ENCODE measurements around the gene ZNF516. TPM values are rescaled to one million over a fixed set of nuclear protein-coding genes. Genes with fewer than 3 reads are reported as not detected.

The ZNF516 gene
- total RNA-seq, 2 donors from 2014 or later = 10.8 to 21.1 TPM

DNA sequence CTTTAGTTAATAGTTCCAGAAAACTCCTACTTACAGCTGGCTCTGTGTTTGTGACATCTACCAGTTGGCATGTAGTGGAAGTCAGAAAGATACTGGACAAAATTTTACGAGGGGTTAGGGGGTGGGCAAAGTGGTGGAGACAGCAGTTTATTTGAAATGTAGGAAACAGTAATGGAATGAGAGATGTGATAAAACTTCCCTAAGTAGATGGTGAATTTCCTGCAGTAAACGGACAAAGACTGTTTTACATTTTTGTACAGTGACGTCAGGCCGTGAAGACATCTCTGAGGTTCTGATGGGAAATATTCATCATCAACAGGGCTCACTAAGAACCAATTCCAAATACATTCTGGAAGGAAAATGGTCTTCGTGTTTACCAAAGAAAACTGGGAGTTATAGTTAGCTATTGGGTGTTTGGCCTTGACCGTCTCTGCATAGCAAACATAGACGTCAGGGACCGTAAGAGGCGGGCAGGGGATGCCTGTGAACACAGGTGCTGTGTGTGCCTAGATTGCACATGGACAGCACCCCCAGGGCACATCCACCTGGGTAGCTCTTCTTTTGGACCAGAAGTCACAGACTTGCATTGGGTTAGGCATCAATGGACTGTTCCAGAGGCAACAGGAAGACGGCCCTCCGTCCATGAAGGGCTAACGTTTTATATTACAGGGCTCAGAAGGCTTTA lies 131.5 kb downstream of the ZNF516 start:
- ATAC-seq = no peak
- Mint-ChIP-seq H3K27me3 (no peaks in the 10 kb centered on the region), H3K9me3 (no peaks in the 10 kb centered on the region), H3K4me3 (peak overlapping the region; percentile 52), H3K36me3 (no peaks in the 10 kb centered on the region), H3K4me1 (ENCODE audit: low read depth in 2 of 2) (peaks cover 18 to 23% of the 10 kb centered on the region in 2 donors), H3K27ac (peak overlapping the region; percentile 37 to 82)
- DNase-seq (ENCODE audit: low spot score) = no peak

DNA sequence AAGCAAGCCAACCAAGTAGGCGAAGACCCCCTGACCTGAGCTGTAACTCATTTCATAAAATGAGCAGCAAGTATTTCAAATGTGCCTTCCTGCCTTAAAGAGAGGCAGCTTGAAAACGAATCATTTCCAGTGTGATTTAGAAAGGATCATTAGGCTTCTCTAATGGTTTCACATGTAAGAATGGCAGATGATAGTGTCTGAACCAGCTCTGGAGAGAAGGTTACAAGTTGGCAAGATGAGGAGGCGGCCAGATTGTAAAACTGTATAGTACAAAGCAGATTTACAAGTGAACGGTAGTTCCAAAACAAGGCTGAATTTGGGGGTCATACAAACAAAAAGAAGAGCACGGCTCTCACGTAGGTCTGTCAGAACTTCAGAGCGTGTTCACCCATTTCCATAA lies 132.4 kb downstream of the ZNF516 start:
- peak overlapping the region in 1 of 2 donors; percentile 82 for H3K27ac Mint-ChIP-seq
- no peaks in the 10 kb centered on the region for H3K36me3 Mint-ChIP-seq
- no peaks in the 10 kb centered on the region for H3K9me3 Mint-ChIP-seq
- DNase-seq (ENCODE audit: low spot score) = no peak
- H3K4me3 Mint-ChIP-seq = no peak overlapping the region
- no peaks in the 10 kb centered on the region for H3K27me3 Mint-ChIP-seq
- ATAC-seq = no peak
- peaks cover 13 to 19% of the 10 kb centered on the region in 2 donors for H3K4me1 Mint-ChIP-seq (ENCODE audit: low read depth in 2 of 2)

DNA sequence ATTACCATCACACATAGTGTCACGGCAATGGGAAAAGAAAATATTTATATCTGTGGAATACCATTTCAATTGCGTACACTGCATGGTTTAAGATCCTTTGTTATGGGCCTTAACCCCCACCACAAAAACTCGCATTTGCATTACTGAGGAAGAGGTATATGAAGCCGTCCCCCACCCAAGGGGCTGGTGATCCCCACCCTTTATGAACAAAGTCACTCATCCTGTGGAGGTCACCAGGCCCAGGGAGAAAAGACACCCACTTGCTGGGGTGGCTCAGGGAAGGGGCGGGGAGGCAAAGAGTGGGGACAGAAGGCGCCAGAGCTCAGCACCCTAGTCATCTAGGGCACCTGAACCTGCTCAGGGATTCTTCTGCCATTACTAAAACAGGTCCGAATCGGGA lies 133.8 kb downstream of the ZNF516 start:
- Mint-ChIP-seq H3K27me3 (no peaks in the 10 kb centered on the region), H3K36me3 (no peaks in the 10 kb centered on the region), H3K27ac (no peak overlapping the region), H3K4me1 (ENCODE audit: low read depth in 2 of 2) (peaks cover 11 to 13% of the 10 kb centered on the region in 2 donors), H3K4me3 (no peak overlapping the region), H3K9me3 (no peaks in the 10 kb centered on the region)
- no peak for DNase-seq (ENCODE audit: low spot score)
- no peak for ATAC-seq

DNA sequence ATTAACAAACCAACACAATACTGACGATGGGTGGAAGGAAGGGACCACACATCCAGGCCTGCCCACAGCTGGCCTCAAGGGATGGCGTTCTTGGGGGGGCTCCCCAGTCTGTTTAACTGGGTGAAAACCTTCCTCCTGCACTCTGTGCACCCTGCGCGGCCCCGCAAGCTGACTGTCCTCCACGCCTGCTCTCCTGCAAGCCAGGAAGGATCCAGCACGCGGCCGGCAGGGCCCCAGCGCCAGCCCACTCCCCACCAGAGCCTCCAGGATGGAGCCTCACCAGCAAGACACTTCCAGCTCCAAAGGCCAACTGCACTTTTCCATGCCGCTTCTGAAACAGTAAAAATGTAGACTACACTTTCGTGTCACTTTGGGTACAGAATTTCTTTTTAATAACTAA lies 135.1 kb downstream of the ZNF516 start:
- DNase-seq (ENCODE audit: low spot score) (no peak), ATAC-seq (no peak)
- H3K9me3 Mint-ChIP-seq = no peaks in the 10 kb centered on the region
- H3K27me3 Mint-ChIP-seq = no peaks in the 10 kb centered on the region
- peaks cover 7 to 13% of the 10 kb centered on the region in 2 donors for H3K4me1 Mint-ChIP-seq (ENCODE audit: low read depth in 2 of 2)
- H3K27ac Mint-ChIP-seq = no peak overlapping the region
- no peak overlapping the region for H3K4me3 Mint-ChIP-seq
- H3K36me3 Mint-ChIP-seq = no peaks in the 10 kb centered on the region

DNA sequence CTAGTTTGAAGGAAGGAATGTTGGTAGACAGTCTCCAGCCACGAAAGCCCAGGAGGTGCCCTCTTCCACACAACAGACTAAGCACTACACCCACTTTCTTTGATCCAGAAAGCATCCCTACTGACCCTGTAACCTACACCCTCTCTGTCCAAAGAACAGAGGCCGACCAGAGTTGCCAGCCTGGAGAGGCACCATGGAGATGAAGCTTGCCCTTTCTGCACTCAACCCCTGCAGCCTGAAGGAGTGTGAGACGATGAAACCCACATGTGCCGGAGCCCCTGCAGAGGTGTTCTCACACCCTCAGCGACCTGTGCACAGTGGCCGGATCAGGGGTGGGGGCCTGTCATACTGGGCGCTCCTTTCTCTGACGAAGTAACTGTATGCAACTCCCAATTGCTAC lies 136.3 kb downstream of the ZNF516 start:
- no peak for ATAC-seq
- Mint-ChIP-seq H3K27ac (no peak overlapping the region), H3K4me1 (ENCODE audit: low read depth in 2 of 2) (peaks cover 2% of the 10 kb centered on the region in 2 donors), H3K4me3 (no peak overlapping the region), H3K27me3 (no peaks in the 10 kb centered on the region), H3K9me3 (no peaks in the 10 kb centered on the region), H3K36me3 (peaks cover 4% of the 10 kb centered on the region)
- DNase-seq (ENCODE audit: low spot score) = no peak

DNA sequence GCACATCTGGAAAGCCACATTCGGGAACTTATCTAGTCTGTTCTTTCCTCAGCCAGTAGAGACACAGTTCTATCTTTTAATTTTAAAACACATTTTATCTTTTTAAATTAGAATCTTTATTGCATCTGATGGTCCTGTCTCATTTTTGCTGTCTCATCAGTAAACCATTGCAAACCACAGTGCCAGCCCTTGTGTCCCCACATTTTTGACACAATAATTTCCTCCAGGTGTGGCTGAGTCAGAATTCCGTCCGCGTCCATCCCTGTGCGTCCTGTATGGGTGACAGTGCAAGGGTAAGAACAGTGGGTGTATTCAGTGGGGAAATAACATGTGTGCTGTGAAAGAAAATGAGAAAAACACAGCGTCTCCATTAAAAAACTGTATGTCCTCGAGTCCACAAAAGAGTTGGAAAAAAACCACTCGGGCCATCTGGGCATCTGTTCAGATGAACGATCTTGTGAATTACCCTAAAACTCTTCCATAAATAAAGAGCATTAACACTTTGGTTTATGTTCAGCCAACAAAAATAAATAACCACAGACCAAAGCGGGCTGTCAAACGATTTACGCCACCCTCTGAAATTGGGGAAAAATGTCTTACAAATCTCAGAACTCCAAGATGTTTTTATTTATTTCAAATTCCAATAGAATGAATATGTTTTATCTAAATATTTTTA lies 137.3 kb downstream of the ZNF516 start:
- no peaks in the 10 kb centered on the region for H3K27me3 Mint-ChIP-seq
- DNase-seq (ENCODE audit: low spot score) (no peak), ATAC-seq (no peak)
- H3K4me3 Mint-ChIP-seq = no peak overlapping the region
- H3K36me3 Mint-ChIP-seq = peaks cover 4% of the 10 kb centered on the region
- no peaks in the 10 kb centered on the region for H3K9me3 Mint-ChIP-seq
- H3K4me1 Mint-ChIP-seq (ENCODE audit: low read depth in 2 of 2) = peaks cover 0 to 2% of the 10 kb centered on the region in 2 donors
- no peak overlapping the region for H3K27ac Mint-ChIP-seq

DNA sequence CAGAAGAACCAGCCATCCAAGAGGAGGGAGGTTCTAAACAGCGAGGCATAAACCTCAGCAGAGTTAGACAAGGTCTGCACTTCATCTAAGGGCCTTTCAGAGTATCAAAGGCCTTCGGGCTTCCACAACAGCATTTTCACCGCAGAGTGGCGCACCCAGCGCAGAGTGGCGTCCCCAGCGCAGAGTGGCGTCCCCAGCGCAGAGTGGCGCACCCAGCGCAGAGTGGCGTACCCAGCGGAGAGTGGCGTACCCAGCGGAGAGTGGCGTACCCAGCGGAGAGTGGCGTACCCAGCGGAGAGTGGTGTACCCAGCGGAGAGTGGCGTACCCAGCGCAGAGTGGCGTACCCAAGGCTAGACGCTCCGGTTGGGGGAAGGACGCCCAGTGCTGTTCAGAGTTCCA lies 137.9 kb downstream of the ZNF516 start:
- ATAC-seq (no peak), DNase-seq (ENCODE audit: low spot score) (no peak)
- Mint-ChIP-seq H3K4me3 (no peak overlapping the region), H3K36me3 (peaks cover 4% of the 10 kb centered on the region), H3K4me1 (ENCODE audit: low read depth in 2 of 2) (peaks cover 0 to 2% of the 10 kb centered on the region in 2 donors), H3K9me3 (no peaks in the 10 kb centered on the region), H3K27me3 (no peaks in the 10 kb centered on the region), H3K27ac (no peak overlapping the region)

DNA sequence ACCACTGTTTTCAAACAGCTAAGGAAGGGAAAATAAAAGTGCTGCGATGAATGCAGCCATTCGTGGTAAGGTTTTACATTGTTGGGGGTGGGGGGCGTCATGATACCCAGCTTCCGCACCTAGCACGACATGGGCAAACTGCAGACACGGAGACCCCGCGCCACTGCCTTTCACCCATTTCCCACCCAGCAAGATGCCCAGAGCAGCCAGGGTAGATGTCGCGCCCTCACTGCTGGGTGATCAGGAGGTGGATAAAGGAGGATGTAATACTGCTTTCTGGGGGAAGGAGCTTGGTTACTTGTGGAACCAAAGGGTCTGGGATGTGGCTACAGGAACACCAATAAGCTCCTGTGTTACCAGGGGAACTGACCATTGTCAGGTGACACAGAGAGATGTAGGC lies 138.4 kb downstream of the ZNF516 start:
- no peaks in the 10 kb centered on the region for H3K9me3 Mint-ChIP-seq
- no peak for DNase-seq (ENCODE audit: low spot score)
- no peak for ATAC-seq
- H3K27me3 Mint-ChIP-seq = no peaks in the 10 kb centered on the region
- H3K4me3 Mint-ChIP-seq = no peak overlapping the region
- H3K4me1 Mint-ChIP-seq (ENCODE audit: low read depth in 2 of 2) = peaks cover 0 to 2% of the 10 kb centered on the region in 2 donors
- H3K36me3 Mint-ChIP-seq = peaks cover 4% of the 10 kb centered on the region
- H3K27ac Mint-ChIP-seq = no peak overlapping the region

DNA sequence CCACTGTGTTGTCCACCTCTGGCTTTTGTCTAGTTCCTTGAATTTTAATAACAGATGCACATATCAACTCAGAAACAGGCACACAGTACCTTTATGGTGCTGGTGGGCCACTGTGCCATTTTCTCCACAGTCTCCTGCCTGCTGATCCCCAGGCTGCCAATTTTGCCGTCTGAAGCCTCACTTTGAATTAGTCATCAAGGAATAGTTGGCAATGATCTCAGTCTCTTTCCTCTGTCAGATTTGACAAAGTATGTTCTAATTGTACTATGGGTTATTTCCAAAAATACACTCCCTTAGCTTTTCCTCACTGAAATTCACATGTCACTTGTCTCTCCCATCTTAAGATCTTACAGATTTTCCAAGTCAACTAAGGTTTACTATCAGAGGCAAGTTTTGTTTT lies 140.7 kb downstream of the ZNF516 start:
- H3K9me3 Mint-ChIP-seq = no peaks in the 10 kb centered on the region
- no peak overlapping the region for H3K27ac Mint-ChIP-seq

DNA sequence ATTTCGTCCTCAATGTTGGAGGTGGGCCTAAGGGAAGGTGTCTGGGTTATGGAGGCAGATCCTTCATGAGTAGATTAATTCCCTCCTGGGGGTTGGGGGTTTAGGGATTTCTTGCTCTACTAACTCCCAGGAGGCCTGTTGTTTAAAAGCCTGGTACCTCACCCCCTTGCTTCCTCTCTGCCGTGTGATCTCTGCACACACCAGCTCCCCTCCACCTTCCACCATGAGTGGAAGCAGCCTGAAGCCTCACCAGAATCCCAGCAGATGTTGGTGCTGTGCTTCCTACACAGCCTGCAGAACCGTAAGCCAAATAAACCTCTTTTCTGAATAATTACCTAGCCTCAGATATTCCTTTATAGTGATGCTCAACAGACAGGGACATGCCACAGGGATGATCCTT lies 141.5 kb downstream of the ZNF516 start:
- DNase-seq (ENCODE audit: low spot score) (no peak), ATAC-seq (no peak)
- peaks cover 8 to 10% of the 10 kb centered on the region in 2 donors for H3K4me1 Mint-ChIP-seq (ENCODE audit: low read depth in 2 of 2)
- H3K4me3 Mint-ChIP-seq = no peak overlapping the region
- peaks cover 4% of the 10 kb centered on the region for H3K36me3 Mint-ChIP-seq
- H3K27ac Mint-ChIP-seq = no peak overlapping the region
- H3K9me3 Mint-ChIP-seq = no peaks in the 10 kb centered on the region
- H3K27me3 Mint-ChIP-seq = peaks cover 0 to 4% of the 10 kb centered on the region in 2 donors

More for the DNA sequence above, 140.7 kb downstream of the ZNF516 start:
- Mint-ChIP-seq H3K36me3 (peaks cover 4% of the 10 kb centered on the region), H3K4me3 (no peak overlapping the region), H3K27me3 (no peaks in the 10 kb centered on the region), H3K4me1 (ENCODE audit: low read depth in 2 of 2) (peaks cover under 1 to 4% of the 10 kb centered on the region in 2 donors)
- ATAC-seq (no peak), DNase-seq (ENCODE audit: low spot score) (no peak)

DNA sequence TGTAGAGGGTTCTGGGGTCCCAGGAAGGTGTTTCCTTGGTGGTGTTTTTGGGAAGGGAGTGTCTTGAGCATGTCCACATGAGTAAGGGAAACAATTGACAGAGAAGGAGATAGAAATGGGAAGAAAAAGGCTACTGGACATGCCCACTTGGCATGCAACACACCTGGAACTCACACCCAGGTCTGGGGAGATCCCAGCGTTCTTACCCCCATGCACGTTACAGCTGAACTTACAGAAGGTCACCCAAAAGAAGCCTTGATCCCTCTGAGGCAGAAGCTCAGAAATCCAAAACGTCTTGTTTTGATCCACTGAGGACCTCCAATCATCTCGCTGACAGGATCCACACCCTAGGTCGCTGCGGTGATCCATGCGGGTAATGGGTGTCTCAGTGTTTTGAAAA lies 142.0 kb downstream of the ZNF516 start:
- Mint-ChIP-seq H3K36me3 (peaks cover 4% of the 10 kb centered on the region), H3K27me3 (peaks cover 0 to 4% of the 10 kb centered on the region in 2 donors), H3K9me3 (no peaks in the 10 kb centered on the region), H3K27ac (no peak overlapping the region), H3K4me3 (no peak overlapping the region), H3K4me1 (ENCODE audit: low read depth in 2 of 2) (peaks cover 8 to 10% of the 10 kb centered on the region in 2 donors)
- no peak for ATAC-seq
- DNase-seq (ENCODE audit: low spot score) = no peak

DNA sequence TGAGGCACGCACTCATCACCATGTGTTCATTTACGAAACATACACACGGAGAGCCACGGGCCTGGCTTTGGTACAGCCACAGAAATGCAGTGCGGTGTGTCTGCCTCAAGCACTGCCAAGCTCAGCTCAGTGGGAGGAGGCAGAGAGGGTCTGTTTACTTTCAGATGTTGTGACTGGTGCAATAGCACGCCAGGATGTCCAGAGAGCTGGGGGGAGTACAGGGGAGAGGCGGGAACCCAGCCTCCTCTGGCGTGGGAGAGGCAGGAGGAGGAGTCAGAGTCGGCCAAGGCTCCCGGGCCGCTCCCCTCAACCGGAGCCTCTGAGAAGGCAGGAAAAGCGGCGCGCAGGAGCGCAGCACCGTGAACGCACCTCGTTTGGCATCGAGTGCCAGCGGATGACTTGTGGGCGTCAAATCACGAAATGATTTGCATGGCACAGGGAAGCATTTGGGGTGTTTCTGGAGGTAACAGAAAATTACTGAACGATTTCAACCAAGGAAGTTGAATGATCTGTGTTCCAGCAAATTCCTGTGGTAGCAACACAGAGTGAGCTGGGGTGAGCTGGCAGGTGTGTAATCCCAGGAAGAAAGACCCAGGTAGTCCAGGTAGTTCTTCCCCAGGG lies 143.0 kb downstream of the ZNF516 start:
- ATAC-seq (peak in 1 of 2 donors; percentile 49), DNase-seq (ENCODE audit: low spot score) (no peak)
- no peak overlapping the region for H3K27ac Mint-ChIP-seq
- peaks cover 0 to 4% of the 10 kb centered on the region in 2 donors for H3K27me3 Mint-ChIP-seq
- no peak overlapping the region for H3K4me3 Mint-ChIP-seq
- H3K36me3 Mint-ChIP-seq = peaks cover 4% of the 10 kb centered on the region
- no peaks in the 10 kb centered on the region for H3K9me3 Mint-ChIP-seq
- peaks cover 8 to 10% of the 10 kb centered on the region in 2 donors for H3K4me1 Mint-ChIP-seq (ENCODE audit: low read depth in 2 of 2)

DNA sequence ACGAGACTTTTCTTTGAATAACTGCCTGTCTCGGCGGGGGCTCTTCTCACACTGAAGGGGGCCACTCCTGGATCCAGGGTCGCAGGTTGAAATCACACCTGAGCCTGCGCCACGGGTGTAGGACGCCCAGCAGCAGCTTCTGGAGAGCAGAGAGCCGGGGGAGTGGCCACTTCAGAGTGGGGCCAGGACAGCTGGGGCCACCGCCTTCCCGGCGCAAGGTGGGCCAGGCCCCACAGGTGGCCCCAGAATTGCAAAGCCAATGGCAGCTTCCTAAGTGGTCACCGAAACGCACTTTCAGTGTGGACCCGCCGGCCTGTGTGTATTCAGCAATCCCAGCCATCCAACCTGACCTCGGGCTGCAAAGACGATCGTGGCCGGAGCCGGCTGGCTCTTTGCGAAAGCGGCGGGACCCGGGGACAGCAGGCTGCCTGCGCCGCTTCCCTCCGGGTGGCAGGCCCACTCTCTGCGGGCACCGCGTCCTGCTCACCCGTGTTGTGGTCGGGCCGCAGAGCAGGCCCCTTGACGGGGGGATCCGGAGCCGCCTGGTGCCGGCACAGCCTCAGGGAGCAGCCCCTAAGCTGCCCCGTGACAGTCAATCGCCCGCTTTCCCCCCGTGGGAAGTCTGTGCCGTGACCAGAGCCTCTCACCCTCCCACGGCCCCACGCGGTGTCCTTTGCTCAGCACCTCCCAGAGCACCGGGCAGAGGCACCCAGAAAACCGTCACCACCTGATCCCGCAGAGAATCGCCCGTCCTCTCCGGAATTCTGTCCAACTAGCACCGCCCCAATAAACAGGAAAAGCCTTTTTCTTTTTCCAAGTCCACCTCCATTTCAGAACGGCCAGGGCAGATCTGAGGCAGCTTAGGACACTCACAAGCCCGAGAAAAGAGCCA lies 144.7 kb downstream of the ZNF516 start:
- H3K27me3 Mint-ChIP-seq = peaks cover 0 to 4% of the 10 kb centered on the region in 2 donors
- H3K36me3 Mint-ChIP-seq = peaks cover 4% of the 10 kb centered on the region
- H3K4me3 Mint-ChIP-seq = no peak overlapping the region
- DNase-seq (ENCODE audit: low spot score) = no peak
- H3K27ac Mint-ChIP-seq = no peak overlapping the region
- H3K4me1 Mint-ChIP-seq (ENCODE audit: low read depth in 2 of 2) = peaks cover 8 to 10% of the 10 kb centered on the region in 2 donors
- H3K9me3 Mint-ChIP-seq = no peaks in the 10 kb centered on the region
- ATAC-seq = no peak

Data from natural killer cell treated with Interleukin-12 subunit alpha and Interleukin-12 subunit beta and Interleukin-15 and Interleukin-18, amount 100 ng/mL, for 72 hours (primary cell).